Mesendoderm (in vitro differentiated cells): ENCODE measurements around the gene EMSY.

ENCODE experiments used
- DNase-seq: peaks from one replicate; pipeline ENCODE4 v3.0.0; 2013
- H2AK5ac ChIP-seq: 2 replicates; pipeline ENCODE4 v1.6.1; 2013; ENCODE audit warnings: low read length, inconsistent platforms
- H2BK120ac ChIP-seq: 2 replicates; pipeline ENCODE4 v1.6.1; 2013; ENCODE audit warnings: low read depth, mild to moderate bottlenecking, low read length, moderate library complexity, mixed read lengths
- H2BK15ac ChIP-seq: replicated peaks from 2 replicates; pipeline ENCODE4 v1.6.1; 2013; ENCODE audit warnings: low read depth, mild to moderate bottlenecking, moderate library complexity
- H2BK5ac ChIP-seq: 2 replicates; pipeline ENCODE4 v1.6.1; 2013; ENCODE audit warnings: low read length, inconsistent platforms
- H3K18ac ChIP-seq: 2 replicates; pipeline ENCODE4 v1.6.1; 2013; ENCODE audit warnings: mild to moderate bottlenecking, low read length, mixed read lengths
- H3K23ac ChIP-seq: one replicate; pipeline ENCODE4 v1.6.1; 2013; ENCODE audit warnings: low read length
- H3K27ac ChIP-seq: 2 replicates; pipeline ENCODE4 v1.5.1; 2013; ENCODE audit warnings: low read depth, mild to moderate bottlenecking, inconsistent platforms, low read length, moderate library complexity
- H3K27me3 ChIP-seq: 2 replicates; pipeline ENCODE4 v1.6.1; 2013; ENCODE audit warnings: low read length, control low read depth, mild to moderate bottlenecking, inconsistent platforms; ENCODE audit not compliant: insufficient read depth, poor library complexity
- H3K36me3 ChIP-seq: 2 replicates; pipeline ENCODE4 v1.6.1; 2013; ENCODE audit warnings: low read length, inconsistent platforms; ENCODE audit not compliant: control insufficient read depth, insufficient read depth
- H3K4ac ChIP-seq: one replicate; pipeline ENCODE4 v1.6.1; 2013; ENCODE audit warnings: low read depth, mild to moderate bottlenecking, low read length, moderate library complexity
- H3K4me1 ChIP-seq: 2 replicates; pipeline ENCODE4 v1.6.1; 2013; ENCODE audit warnings: low read depth, low read length, inconsistent platforms; ENCODE audit not compliant: control insufficient read depth
- H3K4me2 ChIP-seq: 2 replicates; pipeline ENCODE4 v1.6.1; 2013; ENCODE audit warnings: low read length
- H3K4me3 ChIP-seq: 2 replicates; pipeline ENCODE4 v1.5.1; 2013; ENCODE audit warnings: mild to moderate bottlenecking, low read length
- H3K56ac ChIP-seq: one replicate; pipeline ENCODE4 v1.6.1; 2013; ENCODE audit warnings: low read length
- H3K79me1 ChIP-seq: 2 replicates; pipeline ENCODE4 v1.6.1; 2013; ENCODE audit warnings: low read length, inconsistent platforms
- H3K79me2 ChIP-seq: 2 replicates; pipeline ENCODE4 v1.6.1; 2013; ENCODE audit warnings: mild to moderate bottlenecking, low read length; ENCODE audit not compliant: control insufficient read depth, insufficient read depth
- H3K9ac ChIP-seq: 2 replicates; pipeline ENCODE4 v1.6.1; 2013; ENCODE audit warnings: low read length, inconsistent platforms
- H4K5ac ChIP-seq: one replicate; pipeline ENCODE4 v1.6.1; 2013; ENCODE audit warnings: low read length
- H4K8ac ChIP-seq: one replicate; pipeline ENCODE4 v1.6.1; 2013; ENCODE audit warnings: low read depth, mild to moderate bottlenecking, control low read depth, low read length, moderate library complexity
- WGBS: extraction: QIAGEN DNeasy Blood & Tissue Kit; methylation state at CpG from one replicate; pipeline ENCODE4 v1.1.7; 2013; ENCODE audit warnings: low lambda C conversion rate, missing lambda C conversion rate; ENCODE audit not compliant: insufficient coverage; ENCODE audit errors: extremely low coverage; 5-methylcytosine and 5-hydroxymethylcytosine counted together

The EMSY gene

DNA sequence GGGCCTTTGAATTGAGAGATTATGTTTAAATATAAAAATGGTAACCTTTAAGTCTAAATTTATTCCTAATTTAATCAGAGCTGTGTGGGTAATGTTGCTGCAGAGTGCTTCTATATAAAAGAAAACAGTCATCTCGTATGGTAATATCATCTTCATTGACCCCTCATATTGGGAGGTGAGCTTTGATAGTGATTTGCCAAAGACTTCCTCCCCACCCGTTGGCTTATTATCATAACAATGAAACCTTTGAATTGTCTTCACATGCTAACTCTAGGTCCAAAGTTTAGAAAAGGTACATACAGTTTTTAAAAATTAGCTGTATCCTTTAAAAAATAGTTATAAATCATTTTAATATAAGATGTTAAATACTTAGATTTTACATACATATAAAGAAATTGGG, 3.7 kb downstream of the EMSY start:
- H3K36me3 ChIP-seq: no peaks in the 10 kb centered on the region
- no peak overlapping the region for H3K4me2 ChIP-seq
- no peak overlapping the region for H2BK5ac ChIP-seq
- no peak overlapping the region for H3K4me3 ChIP-seq
- no peak overlapping the region for H3K27ac ChIP-seq
- no CpG with 5 or more reads among the region's 2 CpGs for WGBS
- H3K4ac ChIP-seq: no peak overlapping the region
- H3K27me3 ChIP-seq: no peaks in the 10 kb centered on the region
- H3K79me2 ChIP-seq: peaks cover 20% of the 10 kb centered on the region
- H3K4me1 ChIP-seq: peaks cover 2% of the 10 kb centered on the region
- H2BK120ac ChIP-seq: no peak overlapping the region
- H3K9ac ChIP-seq: no peak overlapping the region
- H4K8ac ChIP-seq: no peak overlapping the region
- H2AK5ac ChIP-seq: no peak overlapping the region
- peaks cover 5% of the 10 kb centered on the region for H3K79me1 ChIP-seq
- no peak overlapping the region for H2BK15ac ChIP-seq
- H3K23ac ChIP-seq: no peak overlapping the region
- DNase-seq: no peak
- H4K5ac ChIP-seq: no peak overlapping the region
- H3K18ac ChIP-seq: no peak overlapping the region
- H3K56ac ChIP-seq: no peak overlapping the region

DNA sequence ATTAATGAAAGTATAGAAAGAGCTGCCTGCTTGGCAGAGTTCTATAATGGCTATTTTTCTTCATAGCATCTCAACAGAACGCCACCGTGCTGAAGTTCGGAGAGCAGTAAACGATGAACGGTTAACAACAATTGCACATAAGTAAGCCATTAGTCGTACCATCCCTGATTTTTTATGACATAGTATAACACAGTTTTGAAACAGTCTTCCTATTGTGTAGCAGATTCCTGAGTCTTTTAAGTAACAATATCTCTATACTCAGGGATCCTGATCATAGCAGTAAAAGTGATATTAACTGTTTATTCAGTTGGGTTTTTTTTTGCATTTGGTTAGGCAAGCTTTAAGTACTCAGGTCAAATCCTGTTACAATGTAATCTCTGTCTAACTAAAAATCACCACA, 8.4 kb downstream of the EMSY start:
- no peak overlapping the region for H2BK5ac ChIP-seq
- no peaks in the 10 kb centered on the region for H3K27me3 ChIP-seq
- no peak overlapping the region for H3K27ac ChIP-seq
- H2BK120ac ChIP-seq: no peak overlapping the region
- no peaks in the 10 kb centered on the region for H3K36me3 ChIP-seq
- no peak overlapping the region for H2BK15ac ChIP-seq
- no peak overlapping the region for H2AK5ac ChIP-seq
- H3K79me1 ChIP-seq: peaks cover 2% of the 10 kb centered on the region
- no CpG with 5 or more reads among the region's 6 CpGs for WGBS
- no peak overlapping the region for H3K9ac ChIP-seq
- no peak overlapping the region for H4K8ac ChIP-seq
- H3K23ac ChIP-seq: no peak overlapping the region
- no peak overlapping the region for H4K5ac ChIP-seq
- H3K18ac ChIP-seq: peak overlapping the region; percentile 60
- no peak overlapping the region for H3K4me2 ChIP-seq
- no peak overlapping the region for H3K56ac ChIP-seq
- H3K4ac ChIP-seq: no peak overlapping the region
- no peak for DNase-seq
- no peak overlapping the region for H3K4me3 ChIP-seq
- peaks cover 3% of the 10 kb centered on the region for H3K79me2 ChIP-seq
- peaks cover 8% of the 10 kb centered on the region for H3K4me1 ChIP-seq

DNA sequence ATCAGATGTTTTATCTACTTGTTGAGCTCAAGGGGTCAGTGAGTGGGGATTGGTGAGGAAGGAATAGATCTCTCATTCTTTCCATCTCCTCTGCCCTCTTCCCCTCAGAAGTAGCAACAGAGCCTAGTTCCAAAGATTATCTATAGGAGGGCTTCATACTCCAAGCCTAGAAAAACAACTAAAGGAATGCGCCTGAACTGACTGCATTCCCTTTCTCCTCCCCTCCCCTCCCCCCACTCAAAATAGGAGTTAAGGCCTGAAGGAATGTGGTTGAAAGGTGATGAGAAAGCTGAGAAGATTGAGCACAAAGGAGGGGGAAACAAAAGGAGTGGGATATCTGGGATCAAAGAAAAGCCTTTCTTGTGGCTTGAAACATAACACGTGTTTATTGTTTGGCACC, 10.5 kb downstream of the EMSY start:
- DNase-seq: peak; percentile 99

DNA sequence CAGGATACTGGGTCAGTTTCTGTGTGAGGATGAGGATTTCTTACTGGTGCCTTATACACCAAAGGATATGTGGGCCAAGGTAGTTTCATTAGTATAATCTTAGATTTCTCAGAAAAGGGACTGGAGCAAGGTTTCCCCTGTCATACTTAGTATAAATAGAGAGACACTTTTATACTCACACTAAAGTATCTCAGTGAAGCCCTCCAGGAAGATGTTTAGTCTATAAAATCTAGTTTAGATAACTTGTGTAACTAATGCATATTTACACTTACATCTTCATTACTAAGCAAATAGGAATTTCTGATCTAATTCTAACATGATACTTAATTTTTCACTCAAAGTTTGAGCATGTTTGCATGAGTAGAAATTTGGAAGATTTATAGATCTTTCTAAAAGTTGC, 11.1 kb downstream of the EMSY start:
- Histone ChIP-seq H2BK120ac (peak overlapping the region; percentile 73), H3K27me3 (no peaks in the 10 kb centered on the region), H3K4ac (peak overlapping the region; percentile 36), H3K79me2 (peaks cover 1% of the 10 kb centered on the region), H3K4me1 (peaks cover 8% of the 10 kb centered on the region), H3K79me1 (peaks cover 3% of the 10 kb centered on the region), H3K23ac (no peak overlapping the region), H3K56ac (no peak overlapping the region), H3K18ac (peak overlapping the region; percentile 92), H2BK5ac (no peak overlapping the region), H3K27ac (peak overlapping the region; percentile 70), H2BK15ac (no peak overlapping the region), H3K36me3 (no peaks in the 10 kb centered on the region), H4K5ac (no peak overlapping the region), H3K9ac (no peak overlapping the region), H3K4me2 (no peak overlapping the region), H2AK5ac (no peak overlapping the region), H3K4me3 (no peak overlapping the region), H4K8ac (peak overlapping the region; percentile 76)
- no peak for DNase-seq

More for the DNA sequence above, 10.5 kb downstream of the EMSY start:
- no peak overlapping the region for H3K56ac ChIP-seq
- no peak overlapping the region for H3K4me3 ChIP-seq
- H3K27ac ChIP-seq: peak overlapping the region; percentile 70
- H2BK120ac ChIP-seq: no peak overlapping the region
- no peak overlapping the region for H3K23ac ChIP-seq
- H3K4me2 ChIP-seq: no peak overlapping the region
- H2BK5ac ChIP-seq: no peak overlapping the region
- H3K79me1 ChIP-seq: peaks cover 3% of the 10 kb centered on the region
- H3K9ac ChIP-seq: no peak overlapping the region
- no CpG with 5 or more reads among the region's 2 CpGs for WGBS
- H4K8ac ChIP-seq: no peak overlapping the region
- no peaks in the 10 kb centered on the region for H3K27me3 ChIP-seq
- no peak overlapping the region for H2BK15ac ChIP-seq
- H3K79me2 ChIP-seq: peaks cover 1% of the 10 kb centered on the region
- H3K36me3 ChIP-seq: no peaks in the 10 kb centered on the region
- no peak overlapping the region for H2AK5ac ChIP-seq
- H3K18ac ChIP-seq: no peak overlapping the region
- H3K4ac ChIP-seq: no peak overlapping the region
- peaks cover 8% of the 10 kb centered on the region for H3K4me1 ChIP-seq
- no peak overlapping the region for H4K5ac ChIP-seq

DNA sequence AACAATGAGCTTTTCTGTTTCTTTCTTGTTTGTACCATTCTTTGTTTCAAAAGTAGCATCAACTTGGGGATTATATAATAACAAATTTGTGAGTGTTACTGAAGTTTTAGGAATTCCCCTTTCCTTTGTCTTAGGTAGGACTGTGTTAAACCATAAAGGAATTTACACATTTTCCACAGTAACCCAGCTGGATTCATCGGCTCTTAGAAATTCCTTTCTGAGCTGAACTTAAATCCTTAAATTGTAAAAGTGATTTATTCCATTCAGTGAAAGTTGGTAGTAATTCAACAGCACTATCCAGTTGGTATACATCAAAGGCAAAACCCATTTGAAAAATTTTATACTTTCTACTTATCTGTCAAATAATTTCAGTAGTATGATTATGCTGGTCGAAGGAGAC, 11.8 kb downstream of the EMSY start:
- peak; percentile 53 for DNase-seq
- no peak overlapping the region for H2AK5ac ChIP-seq
- peaks cover 8% of the 10 kb centered on the region for H3K4me1 ChIP-seq
- no peak overlapping the region for H2BK120ac ChIP-seq
- no peak overlapping the region for H2BK5ac ChIP-seq
- no peak overlapping the region for H2BK15ac ChIP-seq
- H3K4me2 ChIP-seq: no peak overlapping the region
- whole genome bisulfite sequencing: no CpG with 5 or more reads among the region's 2 CpGs
- no peak overlapping the region for H3K23ac ChIP-seq
- H3K56ac ChIP-seq: no peak overlapping the region
- no peak overlapping the region for H3K18ac ChIP-seq
- H3K27me3 ChIP-seq: no peaks in the 10 kb centered on the region
- H3K36me3 ChIP-seq: no peaks in the 10 kb centered on the region
- no peak overlapping the region for H4K8ac ChIP-seq
- H4K5ac ChIP-seq: no peak overlapping the region
- no peak overlapping the region for H3K4ac ChIP-seq
- H3K79me1 ChIP-seq: peaks cover 3% of the 10 kb centered on the region
- H3K4me3 ChIP-seq: no peak overlapping the region
- peaks cover 1% of the 10 kb centered on the region for H3K79me2 ChIP-seq
- no peak overlapping the region for H3K9ac ChIP-seq
- no peak overlapping the region for H3K27ac ChIP-seq

DNA sequence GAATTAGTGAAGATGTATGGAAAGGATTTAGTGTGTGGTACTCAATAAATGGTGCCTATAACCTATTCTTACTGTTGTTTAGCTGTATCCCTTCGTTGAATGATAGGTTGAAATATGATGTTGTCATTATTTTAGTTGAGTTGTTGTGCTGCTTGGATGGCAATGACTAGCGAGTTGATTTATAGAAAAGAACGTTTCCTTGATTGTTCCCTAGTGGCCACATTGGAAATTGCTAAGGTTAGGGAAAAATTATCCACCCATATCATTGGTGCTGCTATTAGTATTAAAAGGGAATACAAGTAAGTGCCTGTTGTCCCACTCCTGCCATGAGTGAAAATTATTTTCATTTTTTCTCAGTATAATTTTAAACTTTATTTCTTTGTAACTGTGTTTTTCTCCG, 14.5 kb downstream of the EMSY start:
- no peaks in the 10 kb centered on the region for H3K27me3 ChIP-seq
- no peak overlapping the region for H3K27ac ChIP-seq
- H4K5ac ChIP-seq: no peak overlapping the region
- H3K4me3 ChIP-seq: no peak overlapping the region
- H3K56ac ChIP-seq: no peak overlapping the region
- no peak overlapping the region for H3K23ac ChIP-seq
- no peak overlapping the region for H3K4me2 ChIP-seq
- no peak overlapping the region for H3K9ac ChIP-seq
- H2BK120ac ChIP-seq: no peak overlapping the region
- no peak overlapping the region for H4K8ac ChIP-seq
- H3K79me1 ChIP-seq: peaks cover 6% of the 10 kb centered on the region
- no CpG with 5 or more reads among the region's 4 CpGs for WGBS
- H3K18ac ChIP-seq: no peak overlapping the region
- peaks cover 6% of the 10 kb centered on the region for H3K4me1 ChIP-seq
- no peak overlapping the region for H3K4ac ChIP-seq
- DNase-seq: peak; percentile 35
- H3K79me2 ChIP-seq: peaks cover 1% of the 10 kb centered on the region
- H2AK5ac ChIP-seq: no peak overlapping the region
- H3K36me3 ChIP-seq: peaks cover 1% of the 10 kb centered on the region
- no peak overlapping the region for H2BK15ac ChIP-seq
- H2BK5ac ChIP-seq: no peak overlapping the region
